ENCODE measurements around the gene BMP6. TPM values are rescaled to one million over a fixed set of nuclear protein-coding genes. Genes with fewer than 3 reads are reported as not detected.

BMP6 gene
- total RNA-seq, 1 experiment from 2014 or later, result not detected

DNA sequence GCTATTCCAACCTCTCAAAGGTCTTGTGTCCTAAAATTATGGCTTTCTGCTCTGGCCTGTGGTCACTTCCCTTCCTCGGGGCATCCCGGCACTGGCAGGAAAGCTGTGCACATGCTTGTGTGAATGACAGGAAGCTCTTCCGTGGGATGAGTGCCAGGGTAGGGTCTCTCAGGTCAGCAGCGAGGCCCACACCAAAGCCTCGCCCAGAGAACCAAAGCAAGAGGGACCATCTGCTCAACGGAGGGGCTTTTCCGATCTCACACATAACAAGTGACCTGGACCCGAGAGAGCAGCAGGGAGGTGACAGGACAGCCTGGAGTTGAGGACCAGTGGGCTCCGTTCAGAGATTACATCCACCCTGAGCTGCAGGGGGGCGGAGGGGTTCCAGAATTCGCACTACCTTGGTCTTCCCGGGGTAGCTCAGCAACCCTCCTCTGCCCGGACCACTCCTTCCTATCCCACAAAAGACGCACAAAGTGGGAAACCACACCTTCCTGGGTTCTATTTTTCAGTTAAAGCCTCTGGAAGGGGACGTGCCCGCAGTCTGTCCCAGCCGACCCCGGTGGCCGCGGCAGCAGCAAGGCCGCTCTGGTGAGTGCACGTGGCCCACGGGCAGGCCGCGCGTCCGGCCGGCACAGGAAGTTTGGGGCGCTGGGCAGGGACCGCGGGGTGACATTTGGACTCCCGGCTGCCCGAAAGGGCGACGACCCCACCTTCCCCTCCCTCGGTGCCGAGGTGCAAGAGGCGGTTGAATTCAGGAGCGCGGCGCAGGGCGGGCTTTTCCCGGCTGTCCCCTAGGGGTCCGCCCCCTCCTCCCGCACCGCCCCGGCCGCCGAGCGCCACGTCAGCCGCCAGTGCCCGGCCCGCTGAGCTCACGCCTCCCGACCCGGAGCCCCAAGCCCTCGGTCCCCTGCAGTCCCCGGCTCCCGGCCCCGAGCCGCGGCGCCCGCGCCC is 183.7 kb downstream of the BMP6 start:
- TSS peak; percentile 61 for BruUV-seq (replicated peaks)

DNA sequence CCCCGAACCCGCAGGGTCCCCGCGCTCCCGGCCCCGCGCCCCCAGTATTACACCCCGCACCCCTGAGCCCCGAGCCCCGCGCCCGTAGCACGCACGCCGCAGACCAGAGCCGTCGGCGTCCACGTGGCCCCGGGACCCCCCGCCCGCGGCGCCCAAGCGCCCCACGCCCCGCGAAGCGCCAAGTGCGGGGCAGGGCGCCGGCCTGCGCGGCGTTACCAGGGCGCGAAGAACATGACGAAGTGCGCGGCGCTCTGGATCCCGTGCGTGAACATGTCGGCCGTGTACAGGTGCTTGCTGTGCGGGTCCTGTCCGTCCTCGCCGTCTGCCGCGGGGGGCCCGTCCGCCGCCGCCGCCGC is 184.4 kb downstream of the BMP6 start:
- Histone ChIP-seq H3K36me3 (ENCODE audit: low read depth) (no peaks in the 10 kb centered on the region), H3K4me1 (replicated peaks; ENCODE audit: insufficient read depth) (peaks cover 14% of the 10 kb centered on the region; the same call in 1 of the 2 replicates), H2AFZ (no peak overlapping the region), H3K4me2 (peak overlapping the region; percentile 96; the same call in 1 of the 2 replicates), H3K27ac (no peak overlapping the region), H3K9me2 (ENCODE audit: insufficient read depth) (no peaks in the 10 kb centered on the region), H3K4me3 (peak overlapping the region; percentile 75; the same call in 1 of the 2 replicates), H4K20me1 (ENCODE audit: insufficient read depth) (peaks cover 17% of the 10 kb centered on the region; the same call in 1 of the 2 replicates), H3K79me2 (ENCODE audit: low read depth) (peaks cover 40% of the 10 kb centered on the region), H3K9me3 (ENCODE audit: insufficient read depth, low read depth) (no peaks in the 10 kb centered on the region), H3F3A (ENCODE audit: insufficient read depth, low read depth) (peaks cover 13% of the 10 kb centered on the region), H3K27me3 (ENCODE audit: insufficient read depth, low read depth) (no peaks in the 10 kb centered on the region)
- ChIA-PET CTCF (no interaction called here), POLR2A (ENCODE audit: unreplicated experiment) (interaction anchor here (0.6 kb wide), 1 partner anchor 154 kb away, joined by 5 read pairs; no protein-coding TSS in a partner anchor)
- TF ChIP-seq, protein P1, sequence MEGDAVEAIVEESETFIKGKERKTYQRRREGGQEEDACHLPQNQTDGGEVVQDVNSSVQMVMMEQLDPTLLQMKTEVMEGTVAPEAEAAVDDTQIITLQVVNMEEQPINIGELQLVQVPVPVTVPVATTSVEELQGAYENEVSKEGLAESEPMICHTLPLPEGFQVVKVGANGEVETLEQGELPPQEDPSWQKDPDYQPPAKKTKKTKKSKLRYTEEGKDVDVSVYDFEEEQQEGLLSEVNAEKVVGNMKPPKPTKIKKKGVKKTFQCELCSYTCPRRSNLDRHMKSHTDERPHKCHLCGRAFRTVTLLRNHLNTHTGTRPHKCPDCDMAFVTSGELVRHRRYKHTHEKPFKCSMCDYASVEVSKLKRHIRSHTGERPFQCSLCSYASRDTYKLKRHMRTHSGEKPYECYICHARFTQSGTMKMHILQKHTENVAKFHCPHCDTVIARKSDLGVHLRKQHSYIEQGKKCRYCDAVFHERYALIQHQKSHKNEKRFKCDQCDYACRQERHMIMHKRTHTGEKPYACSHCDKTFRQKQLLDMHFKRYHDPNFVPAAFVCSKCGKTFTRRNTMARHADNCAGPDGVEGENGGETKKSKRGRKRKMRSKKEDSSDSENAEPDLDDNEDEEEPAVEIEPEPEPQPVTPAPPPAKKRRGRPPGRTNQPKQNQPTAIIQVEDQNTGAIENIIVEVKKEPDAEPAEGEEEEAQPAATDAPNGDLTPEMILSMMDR (conservative IDR thresholded peaks at IDR 0.05), result no peak
- no peak for TF ChIP-seq EZH2 (IDR thresholded peaks at IDR 0.05; ENCODE audit: low read depth)
- no TSS peak for BruUV-seq (replicated peaks)
- no peak for DNase-seq
- intact Hi-C loops (cut with micrococcal nuclease; ENCODE audit: unreplicated experiment), result loop anchor here (1.0 to 5.0 kb wide), 2 partner anchors 65 to 183 kb away; partner anchors contain the start of gene BMP6

More for the DNA sequence above, 183.7 kb downstream of the BMP6 start:
- no peak for TF ChIP-seq EZH2 (IDR thresholded peaks at IDR 0.05; ENCODE audit: low read depth)
- TF ChIP-seq, protein P1 (conservative IDR thresholded peaks at IDR 0.05), result no peak
- Histone ChIP-seq H3K4me1 (replicated peaks; ENCODE audit: insufficient read depth) (peaks cover 14% of the 10 kb centered on the region; the same call in 1 of the 2 replicates), H3K36me3 (ENCODE audit: low read depth) (no peaks in the 10 kb centered on the region), H3K9me2 (ENCODE audit: insufficient read depth) (no peaks in the 10 kb centered on the region), H3F3A (ENCODE audit: insufficient read depth, low read depth) (peaks cover 13% of the 10 kb centered on the region), H4K20me1 (ENCODE audit: insufficient read depth) (peaks cover 17% of the 10 kb centered on the region; the same call in 1 of the 2 replicates), H3K27me3 (ENCODE audit: insufficient read depth, low read depth) (no peaks in the 10 kb centered on the region), H3K79me2 (ENCODE audit: low read depth) (peaks cover 43% of the 10 kb centered on the region), H2AFZ (peak overlapping the region; percentile 70), H3K4me3 (peak overlapping the region; percentile 75), H3K27ac (peak overlapping the region; percentile 41), H3K9me3 (ENCODE audit: insufficient read depth, low read depth) (no peaks in the 10 kb centered on the region), H3K4me2 (peak overlapping the region; percentile 96)
- intact Hi-C loops (cut with micrococcal nuclease; ENCODE audit: unreplicated experiment), result loop anchor here (1.0 to 5.0 kb wide), 4 partner anchors 10 to 182 kb away; partner anchors contain the start of gene BMP6
- DNase-seq, result peak in 1 of 2 experiments; percentile 52
- CTCF ChIA-PET, result no interaction called here
- POLR2A ChIA-PET (ENCODE audit: unreplicated experiment), result interaction anchor here (0.6 kb wide), 1 partner anchor 155 kb away, joined by 5 read pairs; no protein-coding TSS in a partner anchor

DNA sequence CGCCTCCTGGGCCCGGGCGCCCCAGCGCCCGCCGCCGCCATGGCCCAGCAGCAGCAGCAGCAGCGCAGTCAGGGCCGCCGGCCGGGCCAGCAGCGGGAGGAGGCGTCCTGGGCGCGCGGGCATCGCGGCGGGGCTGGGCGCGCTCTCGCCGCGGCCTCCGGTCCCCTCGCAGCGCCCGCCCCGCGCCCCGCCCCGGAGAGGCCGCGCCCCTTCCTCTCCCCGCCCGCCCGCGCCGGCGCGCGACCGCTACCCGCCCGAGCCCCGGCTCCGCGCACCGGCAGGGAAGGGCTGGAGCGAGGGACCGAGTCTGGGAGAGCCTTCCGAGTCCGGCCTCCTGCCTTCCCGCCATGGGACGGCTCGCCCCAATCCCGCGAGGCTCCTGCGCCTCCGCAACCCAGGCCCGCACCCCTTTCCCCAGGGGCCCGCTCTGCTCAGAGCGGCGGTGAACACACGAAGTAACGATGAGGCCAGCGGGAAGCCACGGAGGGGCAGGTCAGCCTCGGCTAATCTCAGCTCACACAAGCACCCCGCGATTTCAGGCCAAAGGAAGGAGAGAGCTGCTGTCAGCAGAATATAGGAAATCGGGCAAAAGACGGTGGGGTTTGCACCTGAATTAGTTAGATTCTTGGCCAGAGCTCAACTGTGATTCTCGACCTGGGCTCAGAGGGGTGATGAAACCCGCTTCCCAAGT is 184.9 kb downstream of the BMP6 start, which contains the start of gene TXNDC5:
TSS of gene TXNDC5 (minus strand) at position 135 of the 691 bp plus-strand sequence. CDS start at position 123, 12 bp downstream.
- Histone ChIP-seq H3K9me2 (ENCODE audit: insufficient read depth) (no peaks in the 10 kb centered on the region), H3K4me2 (peak within 1 kb of the TSS; percentile 97), H3F3A (ENCODE audit: insufficient read depth, low read depth) (peaks cover 13% of the 10 kb centered on the region), H2AFZ (peak within 1 kb of the TSS; percentile 88), H3K79me2 (ENCODE audit: low read depth) (peaks cover 38% of the 10 kb centered on the region), H4K20me1 (ENCODE audit: insufficient read depth) (peaks cover 14% of the 10 kb centered on the region; the same call in 1 of the 2 replicates), H3K4me1 (replicated peaks; ENCODE audit: insufficient read depth) (peaks cover 14% of the 10 kb centered on the region; the same call in 1 of the 2 replicates), H3K4me3 (peak within 1 kb of the TSS; percentile 75), H3K27ac (peak within 1 kb of the TSS; percentile 41), H3K9me3 (ENCODE audit: insufficient read depth, low read depth) (no peaks in the 10 kb centered on the region), H3K27me3 (ENCODE audit: insufficient read depth, low read depth) (no peaks in the 10 kb centered on the region), H3K36me3 (ENCODE audit: low read depth) (no peaks in the 10 kb centered on the region)
- peak in 1 of 2 experiments; percentile 76 for DNase-seq
- BruUV-seq (replicated peaks), result no TSS peak
- intact Hi-C loops (cut with micrococcal nuclease; ENCODE audit: unreplicated experiment), result loop anchor here (1.0 to 5.0 kb wide), 2 partner anchors 65 to 183 kb away; partner anchors contain the start of gene BMP6
- ChIA-PET CTCF (interaction anchor here (0.6 kb wide), 1 partner anchor 20 kb away, joined by 3 read pairs; no protein-coding TSS in a partner anchor), POLR2A (ENCODE audit: unreplicated experiment) (interaction anchor here (0.6 kb wide), 2 partner anchors 154 to 248 kb away, joined by 3 to 5 read pairs; no protein-coding TSS in a partner anchor)
- no peak for TF ChIP-seq EZH2 (IDR thresholded peaks at IDR 0.05; ENCODE audit: low read depth)
- TF ChIP-seq, protein P1 (conservative IDR thresholded peaks at IDR 0.05), result no peak
